OCI-LY7 (cell line): ENCODE data around the gene SCAF1. TPM values are rescaled to one million over a fixed set of nuclear protein-coding genes. Genes with fewer than 3 reads are reported as not detected.

Source experiments
- BruUV-seq: library from RNA; stranded (reverse); fragments of 400-500 nt; replicated peaks from 2 replicates; lab custom pipeline; 2021; lab: Mats Ljungman, UMichigan
- CTCF ChIA-PET: fragments of 300-600 bp; sonication (Branson Sonifier 250); formaldehyde crosslinking; loops from one replicate; lab custom pipeline; 2022; ENCODE audit warnings: antibody characterized with exemption; ENCODE audit not compliant: unreplicated experiment; lab: Charles Lee
- POLR2A ChIA-PET: fragments of 300-600 bp; sonication (Branson Sonifier 250); formaldehyde crosslinking; loops from one replicate; lab custom pipeline; 2022; ENCODE audit warnings: antibody characterized with exemption; lab: Charles Lee
- DNase-seq: peaks from one replicate; pipeline ENCODE4 v3.0.0-alpha.2; 2015; ENCODE audit warnings: low spot score
- H2AFZ ChIP-seq: fragments of 200-600 bp; sonication (generic), shearing (Covaris generic); 2 replicates; pipeline ENCODE4 v1.6.1; 2014; ENCODE audit warnings: mild to moderate bottlenecking, antibody characterized with exemption, low read length, moderate library complexity
- H3K27ac ChIP-seq: fragments of 200-600 bp; sonication (generic); 2 replicates; pipeline ENCODE4 v1.5.1; 2014; ENCODE audit warnings: mixed run types, low read depth, mild to moderate bottlenecking, moderate library complexity, low read length, inconsistent platforms; ENCODE audit not compliant: poor library complexity, severe bottlenecking
- H3K36me3 ChIP-seq: fragments of 200-600 bp; sonication (generic); 2 replicates; pipeline ENCODE4 v1.6.1; 2014; ENCODE audit warnings: mild to moderate bottlenecking, antibody characterized with exemption, low read length, moderate library complexity, mixed read lengths; ENCODE audit not compliant: insufficient read depth
- H3K4me1 ChIP-seq: fragments of 200-600 bp; sonication (generic); 2 replicates; pipeline ENCODE4 v1.5.1; 2014; ENCODE audit warnings: mild to moderate bottlenecking, low read length; ENCODE audit not compliant: insufficient read depth, poor library complexity, severe bottlenecking
- H3K4me2 ChIP-seq: fragments of 200-600 bp; sonication (generic); 2 replicates; pipeline ENCODE4 v1.6.1; 2014; ENCODE audit warnings: mild to moderate bottlenecking, low read length
- H3K4me3 ChIP-seq: fragments of 200-600 bp; sonication (generic); 2 replicates; pipeline ENCODE4 v1.5.1; 2014; ENCODE audit warnings: mild to moderate bottlenecking, low read depth, low read length; ENCODE audit not compliant: poor library complexity, severe bottlenecking
- H3K79me2 ChIP-seq: fragments of 200-600 bp; sonication (generic); 2 replicates; pipeline ENCODE4 v1.6.1; 2016; ENCODE audit warnings: low read depth, mild to moderate bottlenecking, low read length, moderate library complexity, mixed read lengths; ENCODE audit not compliant: insufficient read depth
- H3K9me2 ChIP-seq: fragments of 200-600 bp; sonication (generic); 2 replicates; pipeline ENCODE4 v1.6.1; 2016; ENCODE audit warnings: mild to moderate bottlenecking, low read length, mixed read lengths; ENCODE audit not compliant: insufficient read depth
- H3K9me3 ChIP-seq: fragments of 200-600 bp; sonication (generic); 2 replicates; pipeline ENCODE4 v1.6.1; 2014; ENCODE audit warnings: mild to moderate bottlenecking, mixed run types, low read length, mixed read lengths
- H4K20me1 ChIP-seq: fragments of 200-600 bp; sonication (generic); 2 replicates; pipeline ENCODE4 v1.6.1; 2014; ENCODE audit warnings: mild to moderate bottlenecking, antibody characterized with exemption, low read length, moderate library complexity, mixed read lengths; ENCODE audit not compliant: insufficient read depth
- CTCF ChIP-seq: fragments of 200-600 bp; sonication (generic); conservative IDR thresholded peaks from 2 replicates; pipeline ENCODE4 v1.5.1; 2014; ENCODE audit warnings: mild to moderate bottlenecking, antibody characterized with exemption, low read length, moderate library complexity, mixed read lengths
- EZH2phosphoT487 ChIP-seq: fragments of 200-600 bp; sonication (generic); IDR thresholded peaks from 2 replicates; pipeline ENCODE4 v1.6.1; 2018; ENCODE audit warnings: low read depth, borderline replicate concordance, mild to moderate bottlenecking, mixed run types, antibody characterized with exemption, low read length, moderate library complexity, mixed read lengths
- intact Hi-C: fragments of 100-400 bp; cut with micrococcal nuclease; formaldehyde crosslinking; loops from one replicate; pipeline ENCODE4 v1.10.0; 2022; ENCODE audit not compliant: unreplicated experiment
- microRNA-seq: library from miRNA; unstranded; fragments of <30 nt; microRNA quantifications from one replicate; pipeline ENCODE4 v1.2.0, GENCODE V29; 2022; ENCODE audit warnings: borderline replicate concordance
- small RNA-seq: library from RNA; depleted of rRNA; stranded (forward); fragments of <200 nt; gene quantifications from one replicate; pipeline ENCODE3, GENCODE V24; 2014
- total RNA-seq, 2 experiments: library from RNA; depleted of rRNA in 1 of 2; stranded (reverse); fragments of >200 nt in 1 of 2; shearing (Covaris generic) in 1 of 2; gene quantifications; 2 replicates each; pipeline ENCODE4 v1.2.3, GENCODE V29; 2014 to 2022

The SCAF1 gene
- total RNA-seq, 2 experiments from 2014 or later: 15.0 to 44.0 TPM

- BruUV-seq: no TSS peak
- H4K20me1 ChIP-seq: no peaks in the 10 kb centered on the region
- no peak overlapping the region for H2AFZ ChIP-seq
- POLR2A ChIA-PET: no interaction called here
- intact Hi-C loops: no loop called here
- H3K4me2 ChIP-seq: no peak overlapping the region
- TF ChIP-seq CTCF: no peak
- TF ChIP-seq EZH2phosphoT487: no peak
- no peaks in the 10 kb centered on the region for H3K79me2 ChIP-seq
- no peaks in the 10 kb centered on the region for H3K36me3 ChIP-seq
- DNase-seq: no peak
- H3K9me2 ChIP-seq: no peaks in the 10 kb centered on the region
- H3K9me3 ChIP-seq: no peaks in the 10 kb centered on the region
- H3K4me3 ChIP-seq: no peak overlapping the region
- H3K4me1 ChIP-seq: no peaks in the 10 kb centered on the region
- CTCF ChIA-PET: no interaction called here
- H3K27ac ChIP-seq: no peak overlapping the region
These were observed 63.1 kb downstream of the SCAF1 start for GRCh38 chr19:49704888-49705642.

DNA sequence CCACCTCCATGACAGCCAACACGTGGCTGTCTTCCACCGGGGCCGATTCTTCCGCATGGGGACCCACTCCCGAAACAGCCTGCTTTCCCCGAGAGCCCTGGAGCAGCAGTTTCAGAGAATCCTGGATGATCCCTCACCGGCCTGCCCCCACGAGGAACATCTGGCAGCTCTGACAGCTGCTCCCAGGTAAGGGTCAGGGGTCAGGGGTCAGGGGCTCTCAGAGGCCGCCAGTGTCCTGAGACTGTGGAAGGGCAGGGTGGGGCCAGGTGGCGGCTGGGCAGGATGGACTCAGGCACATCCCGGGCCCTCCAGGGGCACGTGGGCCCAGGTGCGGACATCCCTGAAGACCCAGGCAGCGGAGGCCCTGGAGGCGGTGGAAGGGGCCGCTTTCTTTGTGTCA lies 63.9 kb downstream of the SCAF1 start:
- H3K36me3 ChIP-seq: no peaks in the 10 kb centered on the region
- H4K20me1 ChIP-seq: no peaks in the 10 kb centered on the region
- H3K4me2 ChIP-seq: no peak overlapping the region
- no peak for DNase-seq
- POLR2A ChIA-PET: no interaction called here
- no peak overlapping the region for H2AFZ ChIP-seq
- H3K4me3 ChIP-seq: no peak overlapping the region
- no peaks in the 10 kb centered on the region for H3K79me2 ChIP-seq
- H3K27ac ChIP-seq: no peak overlapping the region
- no peaks in the 10 kb centered on the region for H3K9me3 ChIP-seq
- H3K9me2 ChIP-seq: no peaks in the 10 kb centered on the region
- intact Hi-C loops: no loop called here
- CTCF ChIA-PET: no interaction called here
- TF ChIP-seq EZH2phosphoT487 (no peak), CTCF (no peak)
- no TSS peak for BruUV-seq
- no peaks in the 10 kb centered on the region for H3K4me1 ChIP-seq

Small RNA genes lying within 50 kb of the gene (microRNA-seq; reads per million reads assigned to microRNA genes)
- gene MIR5088: not detected

Small RNA genes lying within 50 kb of the gene (small RNA-seq; reads per million reads assigned to genes)
- 0.42 reads per million for gene MIR5088

Other genes starting within 250 kb of the SCAF1 start
- gene PTH2, start 218.8 kb upstream of the SCAF1 start, total RNA-seq (2014; rRNA removed; shearing (Covaris generic)): 0.66 TPM in 1 of 2 replicates, not detected in the other
- gene PTH2, start 218.8 kb upstream of the SCAF1 start, total RNA-seq (2022): 1.7 TPM in 1 of 2 replicates, not detected in the other
- not detected in 2 replicates for gene GFY, start 216.8 kb upstream of the SCAF1 start, total RNA-seq (2014; rRNA removed; shearing (Covaris generic))
- gene GFY, start 216.8 kb upstream of the SCAF1 start, total RNA-seq (2022): not detected in 2 replicates
- 0.13 and 1.3 TPM in 2 replicates for gene SLC17A7, start 200.7 kb upstream of the SCAF1 start, total RNA-seq (2014; rRNA removed; shearing (Covaris generic))
- gene SLC17A7, start 200.7 kb upstream of the SCAF1 start, total RNA-seq (2022): 1.3 and 1.5 TPM in 2 replicates
- 114 and 117 TPM in 2 replicates for gene PIH1D1, start 190.4 kb upstream of the SCAF1 start, total RNA-seq (2014; rRNA removed; shearing (Covaris generic))
- gene PIH1D1, start 190.4 kb upstream of the SCAF1 start, total RNA-seq (2022): 93.2 and 95.5 TPM in 2 replicates
- gene ALDH16A1, start 189.0 kb upstream of the SCAF1 start, total RNA-seq (2014; rRNA removed; shearing (Covaris generic)): 39.5 and 55.4 TPM in 2 replicates
- gene ALDH16A1, start 189.0 kb upstream of the SCAF1 start, total RNA-seq (2022): 26.0 and 30.6 TPM in 2 replicates
- 8.2 and 10.1 TPM in 2 replicates for gene FLT3LG, start 168.0 kb upstream of the SCAF1 start, total RNA-seq (2014; rRNA removed; shearing (Covaris generic))
- gene FLT3LG, start 168.0 kb upstream of the SCAF1 start, total RNA-seq (2022): 8.4 and 11.7 TPM in 2 replicates
- gene RPL13A, start 154.6 kb upstream of the SCAF1 start, total RNA-seq (2014; rRNA removed; shearing (Covaris generic)): 6,720 and 8,461 TPM in 2 replicates
- gene RPL13A, start 154.6 kb upstream of the SCAF1 start, total RNA-seq (2022): 2,999 and 3,606 TPM in 2 replicates
- 6,180 and 6,539 TPM in 2 replicates for gene RPS11, start 145.8 kb upstream of the SCAF1 start, total RNA-seq (2014; rRNA removed; shearing (Covaris generic))
- gene RPS11, start 145.8 kb upstream of the SCAF1 start, total RNA-seq (2022): 2,366 and 2,673 TPM in 2 replicates
- gene FCGRT, start 129.5 kb upstream of the SCAF1 start, total RNA-seq (2014; rRNA removed; shearing (Covaris generic)): 19.4 and 20.9 TPM in 2 replicates
- 10.7 and 11.6 TPM in 2 replicates for gene FCGRT, start 129.5 kb upstream of the SCAF1 start, total RNA-seq (2022)
- gene RCN3, start 114.2 kb upstream of the SCAF1 start, total RNA-seq (2014; rRNA removed; shearing (Covaris generic)): 0.77 and 1.4 TPM in 2 replicates
- 1.3 and 2.1 TPM in 2 replicates for gene RCN3, start 114.2 kb upstream of the SCAF1 start, total RNA-seq (2022)
- gene NOSIP, start 61.7 kb upstream of the SCAF1 start, total RNA-seq (2014; rRNA removed; shearing (Covaris generic)): 74.7 and 84.0 TPM in 2 replicates
- gene NOSIP, start 61.7 kb upstream of the SCAF1 start, total RNA-seq (2022): 35.1 and 42.7 TPM in 2 replicates
- 2.7 and 4.7 TPM in 2 replicates for gene PRRG2, start 60.9 kb upstream of the SCAF1 start, total RNA-seq (2014; rRNA removed; shearing (Covaris generic))
- gene PRRG2, start 60.9 kb upstream of the SCAF1 start, total RNA-seq (2022): 2.4 TPM in 2 replicates
- gene PRR12, start 51.0 kb upstream of the SCAF1 start, total RNA-seq (2014; rRNA removed; shearing (Covaris generic)): 5.1 and 6.5 TPM in 2 replicates
- gene PRR12, start 51.0 kb upstream of the SCAF1 start, total RNA-seq (2022): 32.8 and 40.0 TPM in 2 replicates
- 3.4 and 4.7 TPM in 2 replicates for gene RRAS, start 2.1 kb upstream of the SCAF1 start, total RNA-seq (2014; rRNA removed; shearing (Covaris generic))
- 5.4 and 5.5 TPM in 2 replicates for gene RRAS, start 2.1 kb upstream of the SCAF1 start, total RNA-seq (2022)
- 116 and 117 TPM in 2 replicates for gene IRF3, start 23.6 kb downstream of the SCAF1 start, total RNA-seq (2014; rRNA removed; shearing (Covaris generic))
- gene IRF3, start 23.6 kb downstream of the SCAF1 start, total RNA-seq (2022): 96.6 and 98.5 TPM in 2 replicates
- gene BCL2L12, start 23.7 kb downstream of the SCAF1 start, total RNA-seq (2014; rRNA removed; shearing (Covaris generic)): 38.9 and 41.3 TPM in 2 replicates
- 65.4 and 75.5 TPM in 2 replicates for gene BCL2L12, start 23.7 kb downstream of the SCAF1 start, total RNA-seq (2022)
- 403 and 412 TPM in 2 replicates for gene PRMT1, start 35.1 kb downstream of the SCAF1 start, total RNA-seq (2014; rRNA removed; shearing (Covaris generic))
- 266 and 285 TPM in 2 replicates for gene PRMT1, start 35.1 kb downstream of the SCAF1 start, total RNA-seq (2022)
- 11.8 and 16.5 TPM in 2 replicates for gene ADM5, start 47.4 kb downstream of the SCAF1 start, total RNA-seq (2014; rRNA removed; shearing (Covaris generic))
- 15.3 and 17.9 TPM in 2 replicates for gene ADM5, start 47.4 kb downstream of the SCAF1 start, total RNA-seq (2022)
- 0.23 and 0.95 TPM in 2 replicates for gene CPT1C, start 48.9 kb downstream of the SCAF1 start, total RNA-seq (2014; rRNA removed; shearing (Covaris generic))
- 0.86 and 2.6 TPM in 2 replicates for gene CPT1C, start 48.9 kb downstream of the SCAF1 start, total RNA-seq (2022)
- not detected in 2 replicates for gene TSKS, start 121.1 kb downstream of the SCAF1 start, total RNA-seq (2014; rRNA removed; shearing (Covaris generic))
- not detected in 2 replicates for gene TSKS, start 121.1 kb downstream of the SCAF1 start, total RNA-seq (2022)
- gene AP2A1, start 124.8 kb downstream of the SCAF1 start, total RNA-seq (2014; rRNA removed; shearing (Covaris generic)): 29.7 and 47.4 TPM in 2 replicates
- 46.9 and 50.4 TPM in 2 replicates for gene AP2A1, start 124.8 kb downstream of the SCAF1 start, total RNA-seq (2022)
- gene FUZ, start 171.1 kb downstream of the SCAF1 start, total RNA-seq (2014; rRNA removed; shearing (Covaris generic)): 33.6 and 35.1 TPM in 2 replicates
- 28.1 and 34.6 TPM in 2 replicates for gene FUZ, start 171.1 kb downstream of the SCAF1 start, total RNA-seq (2022)
- 73.5 and 85.1 TPM in 2 replicates for gene MED25, start 176.1 kb downstream of the SCAF1 start, total RNA-seq (2014; rRNA removed; shearing (Covaris generic))
- 111 and 146 TPM in 2 replicates for gene MED25, start 176.1 kb downstream of the SCAF1 start, total RNA-seq (2022)
- gene PTOV1, start 208.9 kb downstream of the SCAF1 start, total RNA-seq (2014; rRNA removed; shearing (Covaris generic)): 101 and 124 TPM in 2 replicates
- gene PTOV1, start 208.9 kb downstream of the SCAF1 start, total RNA-seq (2022): 105 and 114 TPM in 2 replicates
- 65.4 and 90.9 TPM in 2 replicates for gene PNKP, start 225.4 kb downstream of the SCAF1 start, total RNA-seq (2014; rRNA removed; shearing (Covaris generic))
- 118 and 140 TPM in 2 replicates for gene PNKP, start 225.4 kb downstream of the SCAF1 start, total RNA-seq (2022)
- 7.3 TPM in 2 replicates for gene AKT1S1, start 235.1 kb downstream of the SCAF1 start, total RNA-seq (2014; rRNA removed; shearing (Covaris generic))
- 19.8 and 21.2 TPM in 2 replicates for gene AKT1S1, start 235.1 kb downstream of the SCAF1 start, total RNA-seq (2022)
- 7.9 and 8.0 TPM in 2 replicates for gene TBC1D17, start 235.5 kb downstream of the SCAF1 start, total RNA-seq (2014; rRNA removed; shearing (Covaris generic))
- 24.0 and 31.1 TPM in 2 replicates for gene TBC1D17, start 235.5 kb downstream of the SCAF1 start, total RNA-seq (2022)